ENCODE data around the gene SPATS2L.

DNA sequence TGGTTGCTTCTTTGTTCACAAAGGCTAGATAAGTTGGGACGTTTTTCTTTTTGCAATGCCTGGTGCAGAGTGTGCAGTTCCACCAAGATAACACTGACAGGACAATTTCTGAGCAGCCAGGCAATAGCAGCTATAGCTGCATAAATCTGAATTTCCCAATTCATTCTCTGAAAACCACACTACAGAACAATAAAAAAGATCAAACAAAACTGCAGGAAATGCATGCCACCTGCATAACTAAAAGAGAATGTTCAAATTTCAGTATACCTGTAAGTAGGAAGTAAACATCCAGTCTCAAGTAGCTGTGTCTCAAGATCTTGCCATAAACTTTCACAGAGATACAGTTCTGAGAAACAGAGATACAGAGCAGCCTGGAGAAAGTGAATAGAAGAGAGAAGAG is 208.7 kb downstream of the SPATS2L start:
- TF ChIP-seq EP300 (IDR thresholded peaks at IDR 0.05; ENCODE audit: low read depth) (no peak), CTCF (IDR thresholded peaks at IDR 0.05) (no peak)
